LNCaP clone FGC (cell line): ENCODE measurements around the gene DTX1.

Source experiments
- DNase-seq: peaks from one replicate; pipeline ENCODE4 v3.0.0-alpha.2; 2011; ENCODE audit warnings: low read depth
- H3K4me3 ChIP-seq: 2 replicates; pipeline ENCODE4 v1.5.1; 2011; ENCODE audit warnings: mild to moderate bottlenecking, low read depth, low read length, control low read depth
- TF ChIP-seq, protein P1 (sequence below): IDR thresholded peaks from 2 replicates; pipeline ENCODE4 v1.5.1; 2012; ENCODE audit warnings: mild to moderate bottlenecking; ENCODE audit not compliant: control insufficient read depth, insufficient read depth; ENCODE audit errors: extremely low read depth

The DTX1 gene

DNA sequence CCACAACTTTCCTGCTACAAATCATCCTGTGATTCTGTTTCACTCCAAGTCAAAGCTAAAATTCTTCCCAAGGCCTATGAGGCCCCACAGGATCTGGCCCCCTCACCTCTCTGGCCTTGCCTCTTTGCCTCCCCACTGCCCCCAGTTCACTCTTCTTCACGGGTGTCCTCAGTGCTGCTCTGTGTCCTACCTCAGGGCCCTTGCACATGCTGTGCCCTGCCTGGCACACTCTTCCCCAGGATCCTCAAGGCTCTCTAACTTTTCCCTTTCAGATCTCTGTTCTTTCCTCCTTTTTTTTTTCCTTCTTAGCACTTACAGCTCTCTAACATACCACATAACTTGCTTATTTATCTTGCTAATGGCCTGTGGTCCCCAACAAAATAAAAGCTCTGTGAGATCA, 49.8 kb downstream of the DTX1 start:
- no peak for DNase-seq
- H3K4me3 ChIP-seq, result no peak overlapping the region
- TF ChIP-seq, protein P1, sequence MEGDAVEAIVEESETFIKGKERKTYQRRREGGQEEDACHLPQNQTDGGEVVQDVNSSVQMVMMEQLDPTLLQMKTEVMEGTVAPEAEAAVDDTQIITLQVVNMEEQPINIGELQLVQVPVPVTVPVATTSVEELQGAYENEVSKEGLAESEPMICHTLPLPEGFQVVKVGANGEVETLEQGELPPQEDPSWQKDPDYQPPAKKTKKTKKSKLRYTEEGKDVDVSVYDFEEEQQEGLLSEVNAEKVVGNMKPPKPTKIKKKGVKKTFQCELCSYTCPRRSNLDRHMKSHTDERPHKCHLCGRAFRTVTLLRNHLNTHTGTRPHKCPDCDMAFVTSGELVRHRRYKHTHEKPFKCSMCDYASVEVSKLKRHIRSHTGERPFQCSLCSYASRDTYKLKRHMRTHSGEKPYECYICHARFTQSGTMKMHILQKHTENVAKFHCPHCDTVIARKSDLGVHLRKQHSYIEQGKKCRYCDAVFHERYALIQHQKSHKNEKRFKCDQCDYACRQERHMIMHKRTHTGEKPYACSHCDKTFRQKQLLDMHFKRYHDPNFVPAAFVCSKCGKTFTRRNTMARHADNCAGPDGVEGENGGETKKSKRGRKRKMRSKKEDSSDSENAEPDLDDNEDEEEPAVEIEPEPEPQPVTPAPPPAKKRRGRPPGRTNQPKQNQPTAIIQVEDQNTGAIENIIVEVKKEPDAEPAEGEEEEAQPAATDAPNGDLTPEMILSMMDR, result no peak

DNA sequence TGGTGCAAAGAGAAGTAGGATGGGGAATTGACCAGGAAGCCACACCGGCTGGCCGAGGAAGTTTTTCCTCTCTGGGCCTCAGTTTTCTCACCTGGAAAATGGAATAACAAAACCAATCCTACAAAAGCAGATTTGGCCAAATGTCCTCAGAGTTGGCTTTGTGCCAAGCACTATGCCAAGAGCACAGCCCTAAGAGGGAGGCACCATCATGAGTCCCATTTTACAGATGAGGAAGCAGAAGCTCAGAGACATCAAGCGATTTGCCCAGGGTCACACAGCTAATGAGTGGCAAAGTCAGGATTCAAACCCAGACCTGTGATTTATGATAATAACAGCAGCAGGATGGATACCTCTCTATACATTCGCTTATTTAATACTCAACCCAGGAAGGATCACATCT, 51.8 kb downstream of the DTX1 start:
- no peak for DNase-seq
- no peak overlapping the region for H3K4me3 ChIP-seq
- TF ChIP-seq, protein P1, result no peak

DNA sequence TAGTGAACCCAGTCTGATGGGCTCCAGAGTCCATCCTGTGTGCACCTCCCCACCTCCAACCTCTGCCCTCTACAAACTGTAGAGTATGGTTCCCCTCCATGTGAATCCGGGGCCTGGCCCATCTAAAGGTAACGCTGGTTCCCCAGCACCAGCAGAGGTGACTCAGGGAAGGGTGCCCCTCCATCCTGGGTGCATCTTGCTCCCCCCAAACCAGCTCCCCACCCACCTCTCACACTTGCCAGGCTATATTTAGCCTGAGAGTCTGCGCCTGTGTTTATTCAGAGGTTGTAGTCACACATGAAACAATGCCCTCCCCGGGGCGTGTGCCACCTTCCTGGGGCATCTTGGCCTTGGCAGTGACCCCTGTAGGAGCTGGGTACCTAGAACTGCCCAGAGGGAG, 52.8 kb downstream of the DTX1 start:
- TF ChIP-seq, protein P1, result no peak
- no peak for DNase-seq
- H3K4me3 ChIP-seq, result no peak overlapping the region

DNA sequence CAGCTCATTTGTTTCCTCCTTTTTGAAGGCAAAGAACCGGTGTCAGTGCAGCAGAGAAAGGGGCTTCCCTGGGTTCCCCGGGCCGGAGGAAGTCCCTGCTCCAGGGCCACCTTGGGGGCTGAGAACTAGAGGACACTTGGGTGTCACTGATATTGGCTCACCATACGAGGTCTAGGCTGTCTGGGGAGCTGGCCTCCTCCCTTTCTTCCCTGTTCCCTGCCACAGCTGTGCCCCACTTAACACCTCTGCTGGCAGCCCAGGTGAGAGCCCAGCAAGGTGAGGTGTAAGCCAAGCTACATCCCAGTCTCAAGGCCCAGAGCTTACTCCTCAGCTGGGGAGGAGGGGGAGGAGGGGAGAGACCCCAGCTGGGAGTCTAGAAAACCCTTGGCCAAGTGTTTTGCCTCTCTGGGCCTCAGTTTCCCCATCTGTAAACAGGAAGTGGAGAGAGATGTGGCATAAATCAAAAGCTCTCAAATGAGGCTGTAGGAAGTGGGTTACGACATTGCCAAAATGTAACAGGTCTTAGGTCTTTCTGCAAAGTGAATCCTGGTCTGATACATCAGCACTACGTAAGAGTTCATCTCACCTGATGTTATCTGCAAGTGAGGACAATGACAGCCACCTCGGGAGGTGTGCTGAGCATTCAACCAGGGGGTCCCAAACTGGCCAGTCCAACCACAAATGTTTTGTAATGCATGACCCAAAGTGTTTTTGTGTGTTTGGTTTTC, 53.5 kb downstream of the DTX1 start:
- DNase-seq, result no peak
- TF ChIP-seq, protein P1, result no peak
- no peak overlapping the region for H3K4me3 ChIP-seq

DNA sequence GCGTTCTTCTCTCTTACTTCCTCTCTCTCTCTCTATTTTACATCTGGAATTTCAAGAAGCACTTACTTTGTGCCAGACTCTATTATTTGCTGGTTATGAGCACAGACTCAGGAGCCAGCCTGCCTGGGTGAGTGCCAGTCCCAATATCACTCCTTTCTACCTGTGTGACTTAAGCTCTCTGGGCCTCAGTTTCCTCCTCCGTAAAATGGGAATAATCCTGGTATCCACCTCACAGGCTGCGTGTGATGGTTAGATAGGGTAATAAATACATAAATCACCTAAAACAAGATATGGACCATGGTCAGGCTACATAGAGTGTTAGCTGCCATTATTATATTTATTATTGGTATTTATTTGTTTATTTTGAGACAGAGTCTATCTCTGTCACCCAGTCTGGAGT, 54.7 kb downstream of the DTX1 start:
- TF ChIP-seq, protein P1, result no peak
- H3K4me3 ChIP-seq, result no peak overlapping the region
- DNase-seq, result no peak

DNA sequence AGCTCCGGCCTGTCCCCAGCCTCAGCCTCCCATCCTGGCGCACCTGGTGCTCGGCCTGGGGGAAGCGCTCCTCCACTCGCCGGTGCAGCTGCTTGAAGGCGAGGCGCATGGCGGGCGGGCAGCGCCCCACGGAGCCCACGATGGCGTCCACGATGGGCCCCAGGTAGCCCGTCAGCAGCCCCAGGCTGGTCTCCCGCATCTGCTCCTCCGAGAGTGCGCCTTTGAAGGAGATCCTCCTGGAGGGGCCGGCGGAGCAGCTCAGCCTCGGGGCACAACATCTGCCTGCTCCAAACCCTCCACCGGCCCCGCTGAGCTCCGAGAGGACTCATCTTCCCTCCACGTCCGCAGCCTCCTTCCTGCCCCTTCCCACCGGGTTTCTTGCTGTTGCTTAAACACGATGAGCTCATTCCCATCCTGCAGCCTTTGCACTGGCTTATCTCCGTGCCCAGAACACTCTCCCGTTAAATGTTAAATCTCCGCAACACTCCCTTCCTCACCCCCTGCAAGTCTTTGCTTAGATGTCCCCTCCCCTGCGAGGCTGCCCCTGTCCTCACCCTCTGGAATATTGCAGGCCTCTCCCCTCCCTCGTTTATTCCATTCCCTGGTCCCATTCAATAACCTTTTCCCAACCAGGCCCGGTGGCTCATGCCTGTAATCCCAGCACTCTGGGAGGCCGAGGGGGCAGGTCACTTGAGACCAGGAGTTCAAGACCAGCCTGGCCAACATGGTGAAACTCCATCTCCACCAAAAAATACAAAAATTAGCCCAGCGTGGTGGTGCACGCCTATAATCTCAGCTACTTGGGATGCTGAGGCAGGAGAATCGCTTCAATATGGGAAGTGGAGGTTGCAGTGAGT, 55.7 kb downstream of the DTX1 start:
- TF ChIP-seq, protein P1, result no peak
- H3K4me3 ChIP-seq, result no peak overlapping the region
- DNase-seq, result no peak
